ENCODE measurements around the gene CCDC194.

DNA sequence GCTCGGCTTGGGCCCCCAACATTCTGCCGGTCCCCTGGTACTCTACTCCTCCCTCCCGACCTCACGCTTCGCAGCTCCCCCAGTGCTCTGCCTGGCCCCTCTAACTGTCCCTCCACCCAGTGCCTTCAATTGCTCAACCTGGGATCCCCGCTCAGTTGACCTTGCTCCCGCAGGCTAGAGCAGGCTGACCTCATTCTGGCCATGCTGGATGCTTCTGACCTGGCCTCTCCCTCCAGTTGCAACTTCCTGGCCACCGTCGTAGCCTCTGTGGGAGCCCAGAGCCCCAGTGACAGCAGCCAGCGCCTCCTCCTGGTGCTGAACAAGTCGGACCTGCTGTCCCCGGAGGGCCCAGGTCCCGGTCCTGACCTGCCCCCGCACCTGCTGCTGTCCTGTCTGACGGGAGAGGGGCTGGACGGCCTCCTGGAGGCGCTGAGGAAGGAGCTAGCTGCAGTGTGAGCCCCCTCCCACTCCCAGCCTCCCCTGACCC is 53.1 kb downstream of the CCDC194 start:
- TF ChIP-seq, protein P1, sequence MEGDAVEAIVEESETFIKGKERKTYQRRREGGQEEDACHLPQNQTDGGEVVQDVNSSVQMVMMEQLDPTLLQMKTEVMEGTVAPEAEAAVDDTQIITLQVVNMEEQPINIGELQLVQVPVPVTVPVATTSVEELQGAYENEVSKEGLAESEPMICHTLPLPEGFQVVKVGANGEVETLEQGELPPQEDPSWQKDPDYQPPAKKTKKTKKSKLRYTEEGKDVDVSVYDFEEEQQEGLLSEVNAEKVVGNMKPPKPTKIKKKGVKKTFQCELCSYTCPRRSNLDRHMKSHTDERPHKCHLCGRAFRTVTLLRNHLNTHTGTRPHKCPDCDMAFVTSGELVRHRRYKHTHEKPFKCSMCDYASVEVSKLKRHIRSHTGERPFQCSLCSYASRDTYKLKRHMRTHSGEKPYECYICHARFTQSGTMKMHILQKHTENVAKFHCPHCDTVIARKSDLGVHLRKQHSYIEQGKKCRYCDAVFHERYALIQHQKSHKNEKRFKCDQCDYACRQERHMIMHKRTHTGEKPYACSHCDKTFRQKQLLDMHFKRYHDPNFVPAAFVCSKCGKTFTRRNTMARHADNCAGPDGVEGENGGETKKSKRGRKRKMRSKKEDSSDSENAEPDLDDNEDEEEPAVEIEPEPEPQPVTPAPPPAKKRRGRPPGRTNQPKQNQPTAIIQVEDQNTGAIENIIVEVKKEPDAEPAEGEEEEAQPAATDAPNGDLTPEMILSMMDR (IDR thresholded peaks at IDR 0.05), result no peak
- TF ChIP-seq POLR2AphosphoS5 (IDR thresholded peaks at IDR 0.05) (no peak), POLR2A (IDR thresholded peaks at IDR 0.05) (no peak), EP300 (IDR thresholded peaks at IDR 0.05) (no peak)

All from upper lobe of left lung (tissue), 4 donors.